HepG2 (cell line): ENCODE data around the gene PYCARD. TPM values are rescaled to one million over a fixed set of nuclear protein-coding genes. Genes with fewer than 3 reads are reported as not detected.
A peak's percentile ranks its signal among the peaks of the same experiment; 100 is the strongest.
"Not testable (repeated sequence)": the region's sequence is repeated elsewhere in the genome, so short reads cannot be mapped to it uniquely, and the experiment has no call there.

ENCODE experiments used
- ATAC-seq: fragments of 200-7000 bp; cut with Tn5 transposase; 3 replicates; pipeline ENCODE4 v1.9.1; 2020; ENCODE audit warnings: mild to moderate bottlenecking, moderate library complexity
- BruUV-seq: library from RNA; stranded (reverse); fragments of 400-500 nt; replicated peaks from 2 replicates; lab custom pipeline; 2021; lab: Mats Ljungman, UMichigan
- CTCF ChIA-PET: fragments of 300-600 bp; formaldehyde crosslinking; extraction: SDS; loops from one replicate; lab custom pipeline; 2021; ENCODE audit warnings: low total read pairs, inconsistent platforms, low intra/inter-chr PET ratio; lab: Yijun Ruan, JAX
- POLR2A ChIA-PET: fragments of 350-600 bp; sonication (Branson Sonifier 250); formaldehyde crosslinking; loops from one replicate; lab custom pipeline; 2020; ENCODE audit warnings: antibody characterized with exemption, inconsistent platforms; lab: Yijun Ruan, JAX
- DNase-seq: peaks from one replicate; pipeline ENCODE4 v3.0.0-alpha.2; 2015; ENCODE audit warnings: low spot score
- FAIRE-seq: peaks from 3 replicates; lab custom pipeline; 2011; peaks lifted over from hg19 to GRCh38; lab: Jason Lieb, UNC
- H2AFZ ChIP-seq: one replicate; pipeline ENCODE4 v1.6.1; 2011; ENCODE audit warnings: low read length, inconsistent platforms
- H3K27ac ChIP-seq: fragments of 300-600 bp; 3 replicates; pipeline ENCODE4 v1.8.0; 2011; ENCODE audit warnings: mixed run types, mild to moderate bottlenecking, mixed read lengths, low read length, inconsistent platforms; ENCODE audit not compliant: insufficient read depth; ENCODE audit errors: extremely low read length
- H3K27me3 ChIP-seq, 2 experiments: fragments of 200-600 bp in 1 of 2; 2 replicates in 1 of 2; 3 replicates in 1 of 2; pipeline versions ENCODE4 v1.6.0 to v1.8.0; 2011; ENCODE audit warnings: low read length in 2 of 2, mild to moderate bottlenecking in 2 of 2, moderate library complexity in 2 of 2, inconsistent platforms in 1 of 2; ENCODE audit not compliant: insufficient read depth in 2 of 2, control insufficient read depth in 1 of 2
- H3K36me3 ChIP-seq, 2 experiments: fragments of 200-600 bp in 1 of 2; replicated peaks in 1 of 2; 2 replicates in 1 of 2; 3 replicates in 1 of 2; pipeline versions ENCODE4 v1.5.1 to v1.8.0; 2011; ENCODE audit warnings: low read length in 2 of 2, inconsistent platforms in 1 of 2; ENCODE audit not compliant: insufficient read depth in 2 of 2, control insufficient read depth in 1 of 2
- H3K4me1 ChIP-seq: 2 replicates; pipeline ENCODE4 v1.5.1; 2012; ENCODE audit warnings: low read length, inconsistent platforms; ENCODE audit not compliant: insufficient read depth
- H3K4me2 ChIP-seq: 2 replicates; pipeline ENCODE4 v1.6.0; 2011; ENCODE audit warnings: low read depth, low read length, inconsistent platforms
- H3K4me3 ChIP-seq, 3 experiments: fragments of 200-600 bp in 1 of 3; sonication (generic), shearing (Covaris generic) in 1 of 3; replicated peaks in 1 of 3; 2 replicates each; pipeline ENCODE4 v1.5.1; 2011 to 2016; ENCODE audit warnings: low read length in 3 of 3, inconsistent platforms in 2 of 3, low read depth in 2 of 3, mild to moderate bottlenecking in 2 of 3, control low read depth in 1 of 3, mixed read lengths in 1 of 3; ENCODE audit not compliant: insufficient read depth in 1 of 3
- H3K79me2 ChIP-seq: one replicate; pipeline ENCODE4 v1.6.1; 2011; ENCODE audit warnings: low read length, inconsistent platforms; ENCODE audit not compliant: insufficient read depth
- H3K9ac ChIP-seq: 2 replicates; pipeline ENCODE4 v1.6.0; 2011; ENCODE audit warnings: mild to moderate bottlenecking, low read depth, low read length, inconsistent platforms; ENCODE audit not compliant: insufficient read depth
- H3K9me3 ChIP-seq: 2 replicates; pipeline ENCODE4 v1.5.1; 2012; ENCODE audit warnings: mild to moderate bottlenecking, low read length
- H4K20me1 ChIP-seq: 2 replicates; pipeline ENCODE4 v1.6.0; 2011; ENCODE audit warnings: inconsistent platforms, mild to moderate bottlenecking, low read length, moderate library complexity; ENCODE audit not compliant: insufficient read depth
- AKAP8 ChIP-seq: sonication (generic); formaldehyde crosslinking; IDR thresholded peaks from 2 replicates; pipeline ENCODE4 v1.5.1; 2020; ENCODE audit warnings: mild to moderate bottlenecking, missing genetic modification reagents
- ATF7 ChIP-seq, 2 experiments: fragments of 450-650 bp in 1 of 2; sonication (generic) in 1 of 2; formaldehyde crosslinking in 1 of 2; IDR thresholded peaks; 2 replicates each; pipeline versions ENCODE4 v1.4.0 to v1.6.1; 2016 to 2020; ENCODE audit warnings: antibody characterized with exemption in 1 of 2, mild to moderate bottlenecking in 1 of 2, missing genetic modification reagents in 1 of 2
- KAT7 ChIP-seq: IDR thresholded peaks from 2 replicates; pipeline ENCODE4 v1.6.1; 2018; ENCODE audit warnings: borderline replicate concordance, missing compliant biosample characterization
- PAF1 ChIP-seq: IDR thresholded peaks from 2 replicates; pipeline ENCODE4 v1.6.1; 2016; ENCODE audit warnings: missing genetic modification reagents, missing compliant biosample characterization
- POLR2A ChIP-seq, 2 experiments: IDR thresholded peaks; 2 replicates each; pipeline ENCODE4 v1.6.1; 2011; ENCODE audit warnings: low read depth in 2 of 2, low read length in 2 of 2, mild to moderate bottlenecking in 1 of 2, moderate library complexity in 1 of 2; ENCODE audit not compliant: insufficient read depth in 1 of 2
- POLR2AphosphoS2 ChIP-seq: IDR thresholded peaks from 2 replicates; pipeline ENCODE4 v1.6.1; 2011; ENCODE audit warnings: low read depth, low read length, improper control_type of control experiment
- RAD21 ChIP-seq: fragments of 450-650 bp; formaldehyde crosslinking; IDR thresholded peaks from 2 replicates; pipeline ENCODE4 v1.5.0; 2020; ENCODE audit warnings: mild to moderate bottlenecking
- RBFOX2 ChIP-seq: fragments of 200-400 bp; formaldehyde crosslinking; IDR thresholded peaks from 2 replicates; pipeline ENCODE4 v1.6.1; 2017; ENCODE audit warnings: low read depth, mild to moderate bottlenecking, low read length
- ZMAT3 ChIP-seq: sonication (generic); formaldehyde crosslinking; conservative IDR thresholded peaks from 2 replicates; pipeline ENCODE4 v1.7.0; 2021; ENCODE audit warnings: missing genetic modification reagents
- ZNF770 ChIP-seq: sonication (generic); formaldehyde crosslinking; IDR thresholded peaks from 2 replicates; pipeline ENCODE4 v1.5.0; 2020; ENCODE audit warnings: mild to moderate bottlenecking, missing genetic modification reagents
- WGBS: methylation state at CpG from one replicate; pipeline ENCODE4 v1.1.6; 2017; ENCODE audit warnings: low lambda C conversion rate; 5-methylcytosine and 5-hydroxymethylcytosine counted together
- in situ Hi-C: cut with HindIII; loops from 2 replicates; pipeline ENCODE4 v1.10.0; 2017; ENCODE audit warnings: low pct_unique_long_range_greater_than_20kb; ENCODE audit not compliant: extremely low pct_ligation_motif_present
- intact Hi-C: fragments of 100-400 bp; cut with micrococcal nuclease; formaldehyde crosslinking; loops from one replicate; pipeline ENCODE4 v1.10.0; 2022; ENCODE audit not compliant: unreplicated experiment
- polyA plus RNA-seq, 8 experiments: library from polyadenylated mRNA; depleted of rRNA in 3 of 8; stranded (reverse) in 7 of 8; unstranded in 1 of 8; fragments of >200 nt; fragmentation: Illumina TruSeq in 4 of 8; extraction: Trizol in 4 of 8; gene quantifications; 2 replicates each; pipeline versions ENCODE4 v1.2.1 to v1.2.3, GENCODE V29; 2011 to 2016; ENCODE audit warnings: low read depth in 4 of 8, missing spikeins in 1 of 8, mixed read lengths in 1 of 8; ENCODE audit not compliant: insufficient read depth in 1 of 8
- total RNA-seq, 5 experiments: library from RNA; depleted of rRNA; stranded (reverse); fragments of >200 nt; fragmentation: Illumina TruSeq; extraction: Trizol; gene quantifications; 2 replicates each; pipeline ENCODE4 v1.2.3, GENCODE V29; 2016; ENCODE audit warnings: low read depth in 1 of 5

The PYCARD gene
- total and polyA plus RNA-seq, 2 of the 13 experiments (the other 11 are each of a cell fraction or from before 2014, with no cell fraction given) = 4.8 to 9.2 TPM

- ATAC-seq = not testable (repeated sequence)
- 0 out of 2 replicates have a peak, but pooled peaks have one; percentile 23 for TF ChIP-seq AKAP8
- TF ChIP-seq, all 625 proteins: peak for 1; not testable (repeated sequence) for 624
- BruUV-seq, FAIRE-seq, H3K27ac ChIP-seq, H3K36me3 ChIP-seq, H3K9ac ChIP-seq, CTCF ChIA-PET, H3K9me3 ChIP-seq, H3K4me2 ChIP-seq, H3K79me2 ChIP-seq, H3K4me3 ChIP-seq, DNase-seq, H4K20me1 ChIP-seq, H2AFZ ChIP-seq: not testable (repeated sequence)
- 95% methylated on average over 8 of the region's 8 CpGs for WGBS
- POLR2A ChIA-PET = interaction anchor here (1.0 to 2.9 kb wide), 4 partner anchors 16 to 253 kb away, joined by 3 to 34 read pairs (median 4); partner anchors contain the start of gene FUS
- H3K27me3 ChIP-seq = peaks cover 0 to 25% of the 10 kb centered on the region in 2 experiments; a peak in 4 of 5 replicates
- H3K4me1 ChIP-seq = peaks cover 42% of the 10 kb centered on the region
- in situ Hi-C loops = loop anchor here (25.0 kb wide), 2 partner anchors 237 to 662 kb away; partner anchors contain the start of genes COX6A2, ZNF267 and ZNF843
- intact Hi-C loops = loop anchor here (5.0 kb wide), 1 partner anchor 242 kb away; the partner anchor contains the start of gene ZNF843
Observed at GRCh38 chr16:31200111-31200510, 2.4 kb downstream of the PYCARD start.

- no peak for DNase-seq
- intact Hi-C loops (loop anchor here (5.0 kb wide), 1 partner anchor 243 kb away; the partner anchor contains the start of gene ZNF843), in situ Hi-C loops (loop anchor here (25.0 kb wide), 2 partner anchors 238 to 663 kb away; partner anchors contain the start of genes COX6A2, ZNF267 and ZNF843)
- H3K4me3 ChIP-seq = no peak overlapping the region
- 95% methylated on average over 5 of the region's 5 CpGs for WGBS
- FAIRE-seq = no peak
- BruUV-seq = no TSS peak
- H2AFZ ChIP-seq = no peak overlapping the region
- no peak overlapping the region for H3K27ac ChIP-seq
- H3K36me3 ChIP-seq = peaks cover 6 to 14% of the 10 kb centered on the region in 2 experiments
- H4K20me1 ChIP-seq = peaks cover 7% of the 10 kb centered on the region
- CTCF ChIA-PET = no interaction called here
- H3K79me2 ChIP-seq = no peaks in the 10 kb centered on the region
- H3K9ac ChIP-seq = no peak overlapping the region
- no peak overlapping the region for H3K4me2 ChIP-seq
- H3K4me1 ChIP-seq = peaks cover 42% of the 10 kb centered on the region
- no peaks in the 10 kb centered on the region for H3K9me3 ChIP-seq
- peak; percentile 0 for ATAC-seq
- POLR2A ChIA-PET = interaction anchor here (0.7 to 4.0 kb wide), 3 partner anchors 9 to 177 kb away, joined by 3 to 34 read pairs (median 3); partner anchors contain the start of gene FUS
- peaks cover 0 to 19% of the 10 kb centered on the region in 2 experiments; a peak in 4 of 5 replicates for H3K27me3 ChIP-seq
- TF ChIP-seq KAT7 (CRISPR knock-in tag) (no peak), POLR2A (IDR thresholded peaks at IDR 0.05; ENCODE audit: insufficient read depth in 1 of 2, low read depth in 2 of 2, low read length in 2 of 2) (peak; percentile 52 to 54; a peak in 3 of 4 replicates), ZMAT3 (CRISPR knock-in tag) (no peak), ATF7 (IDR thresholded peaks at IDR 0.05) (no peak), ATF7 (CRISPR knock-in tag; IDR thresholded peaks at IDR 0.05) (no peak), POLR2AphosphoS2 (peak; percentile 93), ZNF770 (CRISPR knock-in tag) (peak; percentile 80), RAD21 (CRISPR knock-in tag) (peak; percentile 7; the same call in 1 of the 2 replicates), RBFOX2 (0 out of 2 replicates have a peak, but pooled peaks have one; percentile 10), PAF1 (CRISPR knock-in tag) (peak; percentile 87)
Observed at GRCh38 chr16:31199430-31200041, 3.0 kb downstream of the PYCARD start.
